BE2C (cell line): ENCODE results near the gene ZFP91.

Source experiments
- DNase-seq: peaks from one replicate; pipeline ENCODE4 v3.0.0-alpha.2; 2020
- H3K27me3 ChIP-seq: fragments of 250-450 bp; sonication (Bioruptor Pico); 2 replicates; pipeline ENCODE4 v1.5.1; 2020; ENCODE audit warnings: mild to moderate bottlenecking
- H3K36me3 ChIP-seq: fragments of 250-450 bp; sonication (Bioruptor Pico); 2 replicates; pipeline ENCODE4 v1.5.1; 2020; ENCODE audit warnings: mild to moderate bottlenecking
- H3K4me1 ChIP-seq: fragments of 250-450 bp; sonication (Bioruptor Pico); 2 replicates; pipeline ENCODE4 v1.5.1; 2020
- H3K4me3 ChIP-seq: 2 replicates; pipeline ENCODE4 v1.5.1; 2011; ENCODE audit warnings: low read depth, low read length
- H3K9me3 ChIP-seq: fragments of 250-450 bp; sonication (Bioruptor Pico); 2 replicates; pipeline ENCODE4 v1.5.1; 2020
- CTCF ChIP-seq: IDR thresholded peaks from 2 replicates; pipeline ENCODE4 v1.5.1; 2012; ENCODE audit warnings: mild to moderate bottlenecking, low read depth, low read length

Gene ZFP91

GRCh38 chr11:58654079-58654907 lies 75.4 kb downstream of the ZFP91 start:
- peak; percentile 77 for DNase-seq
- no peaks in the 10 kb centered on the region for H3K36me3 ChIP-seq
- no peaks in the 10 kb centered on the region for H3K9me3 ChIP-seq
- no peak overlapping the region for H3K4me3 ChIP-seq
- peak; percentile 82 for TF ChIP-seq CTCF
- H3K27me3 ChIP-seq, result no peaks in the 10 kb centered on the region
- H3K4me1 ChIP-seq, result no peaks in the 10 kb centered on the region

DNA sequence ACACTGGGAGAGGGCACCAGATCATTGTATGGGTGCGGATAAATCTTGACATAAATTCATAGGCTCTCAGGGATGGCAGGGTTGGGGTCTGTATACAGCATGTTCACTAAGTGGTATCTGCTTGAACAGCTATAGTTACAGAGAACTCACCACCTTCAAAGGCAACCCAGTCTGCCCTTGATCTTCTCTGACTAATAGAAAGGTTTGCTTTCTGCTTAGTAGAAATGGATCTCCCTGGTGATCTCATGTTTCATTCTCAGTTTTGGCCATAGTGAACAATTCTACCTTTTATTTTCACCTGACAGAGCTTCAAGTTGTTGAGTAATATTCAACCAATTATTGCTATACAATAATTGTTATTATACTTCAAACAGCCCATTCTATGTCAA lies 76.0 kb downstream of the ZFP91 start:
- TF ChIP-seq CTCF, result no peak
- Histone ChIP-seq H3K4me1 (no peaks in the 10 kb centered on the region), H3K36me3 (no peaks in the 10 kb centered on the region), H3K27me3 (no peaks in the 10 kb centered on the region), H3K9me3 (no peaks in the 10 kb centered on the region), H3K4me3 (no peak overlapping the region)
- DNase-seq, result no peak

DNA sequence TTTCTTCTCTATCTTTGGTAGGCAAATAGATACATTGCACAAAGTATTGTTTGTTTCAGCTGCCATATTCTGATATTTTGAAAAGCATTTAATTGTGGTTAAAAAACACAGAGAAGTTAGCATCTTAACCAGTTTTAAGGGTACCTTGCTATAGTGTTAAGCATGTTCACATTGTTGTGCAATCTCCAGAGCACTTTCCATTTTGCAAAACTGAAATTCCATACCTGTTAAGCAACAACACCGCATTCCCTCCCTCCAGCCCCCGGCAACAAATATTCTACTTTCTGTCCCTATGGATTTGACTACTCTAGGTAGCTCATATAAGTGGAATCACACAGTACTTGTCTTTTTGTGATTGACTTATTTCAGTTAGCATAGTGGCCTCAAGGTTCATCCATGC lies 77.5 kb downstream of the ZFP91 start:
- TF ChIP-seq CTCF, result no peak
- H3K27me3 ChIP-seq, result no peaks in the 10 kb centered on the region

GRCh38 chr11:58658623-58659022 lies 79.8 kb downstream of the ZFP91 start:
- TF ChIP-seq CTCF, result no peak
- no peak overlapping the region for H3K4me3 ChIP-seq
- H3K36me3 ChIP-seq, result no peaks in the 10 kb centered on the region
- no peaks in the 10 kb centered on the region for H3K9me3 ChIP-seq
- no peak for DNase-seq
- H3K27me3 ChIP-seq, result no peaks in the 10 kb centered on the region
- no peaks in the 10 kb centered on the region for H3K4me1 ChIP-seq

More for the DNA sequence above, 77.5 kb downstream of the ZFP91 start:
- H3K4me1 ChIP-seq, result no peaks in the 10 kb centered on the region
- no peak overlapping the region for H3K4me3 ChIP-seq
- H3K9me3 ChIP-seq, result no peaks in the 10 kb centered on the region
- H3K36me3 ChIP-seq, result no peaks in the 10 kb centered on the region
- DNase-seq, result no peak

- Histone ChIP-seq H3K9me3 (no peaks in the 10 kb centered on the region), H3K4me3 (no peak overlapping the region), H3K36me3 (no peaks in the 10 kb centered on the region), H3K4me1 (no peaks in the 10 kb centered on the region), H3K27me3 (no peaks in the 10 kb centered on the region)
- no peak for TF ChIP-seq CTCF
- DNase-seq, result no peak
Observed at GRCh38 chr11:58659404-58659803, 80.5 kb downstream of the ZFP91 start.

- no peak for DNase-seq
- Histone ChIP-seq H3K4me3 (no peak overlapping the region), H3K9me3 (no peaks in the 10 kb centered on the region), H3K36me3 (no peaks in the 10 kb centered on the region), H3K4me1 (no peaks in the 10 kb centered on the region), H3K27me3 (no peaks in the 10 kb centered on the region)
- no peak for TF ChIP-seq CTCF
Observed at GRCh38 chr11:58659910-58660570, 81.2 kb downstream of the ZFP91 start.
